Ishikawa (cell line): ENCODE measurements around the gene MIF.

Source experiments
- CEBPB ChIP-seq: IDR thresholded peaks from 2 replicates; pipeline ENCODE4 v1.6.1; 2012
- CREB1 ChIP-seq: IDR thresholded peaks from 2 replicates; pipeline ENCODE4 v1.6.1; 2012; ENCODE audit warnings: low read depth
- EGR1 ChIP-seq: IDR thresholded peaks from 2 replicates; pipeline ENCODE4 v1.6.1; 2012
- EP300 ChIP-seq: IDR thresholded peaks from 2 replicates; pipeline ENCODE4 v1.6.1; 2012; ENCODE audit warnings: borderline replicate concordance
- FOXM1 ChIP-seq: IDR thresholded peaks from 2 replicates; pipeline ENCODE4 v1.6.1; 2012; ENCODE audit warnings: low read depth, borderline replicate concordance
- NFIC ChIP-seq: IDR thresholded peaks from 2 replicates; pipeline ENCODE4 v1.6.1; 2012
- RAD21 ChIP-seq: IDR thresholded peaks from 2 replicates; pipeline ENCODE4 v1.6.1; 2012; ENCODE audit warnings: low read depth
- REST ChIP-seq: IDR thresholded peaks from 2 replicates; pipeline ENCODE4 v1.6.1; 2012; ENCODE audit warnings: low read depth, mild to moderate bottlenecking
- TAF1 ChIP-seq: IDR thresholded peaks from 2 replicates; pipeline ENCODE4 v1.6.1; 2012; ENCODE audit warnings: low read depth, mild to moderate bottlenecking
- TCF12 ChIP-seq: IDR thresholded peaks from 2 replicates; pipeline ENCODE4 v1.6.1; 2012; ENCODE audit warnings: low read depth
- TEAD4 ChIP-seq: IDR thresholded peaks from 2 replicates; pipeline ENCODE4 v1.6.1; 2012
- USF1 ChIP-seq: IDR thresholded peaks from 2 replicates; pipeline ENCODE4 v1.6.1; 2012
- YY1 ChIP-seq: IDR thresholded peaks from 2 replicates; pipeline ENCODE4 v1.6.1; 2012; ENCODE audit warnings: low read depth
- ZBTB7A ChIP-seq: IDR thresholded peaks from 2 replicates; pipeline ENCODE4 v1.6.1; 2012; ENCODE audit warnings: low read depth
- TF ChIP-seq, protein P1 (sequence below): IDR thresholded peaks from 2 replicates; pipeline ENCODE4 v1.6.1; 2012

MIF gene

DNA sequence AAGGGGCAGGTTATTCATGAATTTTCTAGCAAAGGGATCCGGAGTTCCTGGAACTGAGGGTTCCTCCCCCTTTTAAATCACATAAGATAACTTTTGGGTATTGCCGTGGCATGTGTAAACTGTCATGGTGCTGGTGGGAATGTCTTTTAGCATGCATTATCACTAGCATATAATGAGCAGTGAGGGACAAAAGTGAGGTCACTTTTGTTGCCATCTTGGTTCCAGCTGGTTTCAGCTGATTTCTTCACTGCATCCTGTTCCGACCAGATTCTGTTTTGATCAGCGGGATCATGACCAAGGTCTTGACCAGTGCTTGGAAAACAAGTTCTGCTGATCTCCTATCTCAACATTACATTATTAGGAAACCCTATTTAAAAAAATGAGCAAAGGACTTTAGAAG, 7.4 kb downstream of the MIF start:
- TF ChIP-seq EP300 (no peak), FOXM1 (no peak), TCF12 (no peak), NFIC (no peak), EGR1 (no peak), CREB1 (no peak), ZBTB7A (no peak), CEBPB (no peak), RAD21 (no peak)

DNA sequence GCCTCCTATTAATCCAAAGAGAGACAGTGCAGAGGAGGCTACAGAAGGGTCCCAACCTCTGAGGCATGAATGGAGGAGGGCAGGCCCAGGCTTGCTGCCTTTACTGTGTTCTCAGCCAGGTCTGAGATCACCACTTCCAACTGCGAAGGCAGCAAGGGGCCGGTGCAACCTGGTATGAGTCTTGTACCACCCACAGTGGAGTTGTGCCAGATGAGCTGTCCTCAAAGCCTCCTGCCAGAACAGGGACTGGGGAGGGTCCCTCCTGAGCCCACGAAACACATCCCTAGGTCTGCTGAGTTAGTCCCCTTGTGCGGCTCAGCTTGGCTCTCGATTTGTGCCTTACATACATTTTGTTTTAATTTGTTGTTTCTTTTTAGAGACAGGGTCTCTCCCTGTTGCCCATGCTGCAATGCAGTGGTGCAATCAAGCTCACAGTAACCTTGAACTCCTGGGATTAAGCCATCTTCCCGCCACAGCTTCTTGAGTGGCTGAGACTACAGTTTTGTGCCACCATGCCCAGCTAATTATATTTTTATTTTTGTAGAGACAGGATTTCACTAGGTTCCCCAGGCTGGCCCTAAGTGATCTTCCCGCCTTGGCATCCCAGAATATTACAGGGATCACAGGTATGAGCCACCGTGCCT, 9.3 kb downstream of the MIF start:
- no peak for TF ChIP-seq CREB1
- no peak for TF ChIP-seq USF1
- no peak for TF ChIP-seq EGR1
- no peak for TF ChIP-seq TCF12
- TF ChIP-seq, protein P1, sequence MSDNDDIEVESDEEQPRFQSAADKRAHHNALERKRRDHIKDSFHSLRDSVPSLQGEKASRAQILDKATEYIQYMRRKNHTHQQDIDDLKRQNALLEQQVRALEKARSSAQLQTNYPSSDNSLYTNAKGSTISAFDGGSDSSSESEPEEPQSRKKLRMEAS = no peak
- no peak for TF ChIP-seq TAF1
- TF ChIP-seq REST = no peak
- TF ChIP-seq YY1 = no peak
- no peak for TF ChIP-seq ZBTB7A

DNA sequence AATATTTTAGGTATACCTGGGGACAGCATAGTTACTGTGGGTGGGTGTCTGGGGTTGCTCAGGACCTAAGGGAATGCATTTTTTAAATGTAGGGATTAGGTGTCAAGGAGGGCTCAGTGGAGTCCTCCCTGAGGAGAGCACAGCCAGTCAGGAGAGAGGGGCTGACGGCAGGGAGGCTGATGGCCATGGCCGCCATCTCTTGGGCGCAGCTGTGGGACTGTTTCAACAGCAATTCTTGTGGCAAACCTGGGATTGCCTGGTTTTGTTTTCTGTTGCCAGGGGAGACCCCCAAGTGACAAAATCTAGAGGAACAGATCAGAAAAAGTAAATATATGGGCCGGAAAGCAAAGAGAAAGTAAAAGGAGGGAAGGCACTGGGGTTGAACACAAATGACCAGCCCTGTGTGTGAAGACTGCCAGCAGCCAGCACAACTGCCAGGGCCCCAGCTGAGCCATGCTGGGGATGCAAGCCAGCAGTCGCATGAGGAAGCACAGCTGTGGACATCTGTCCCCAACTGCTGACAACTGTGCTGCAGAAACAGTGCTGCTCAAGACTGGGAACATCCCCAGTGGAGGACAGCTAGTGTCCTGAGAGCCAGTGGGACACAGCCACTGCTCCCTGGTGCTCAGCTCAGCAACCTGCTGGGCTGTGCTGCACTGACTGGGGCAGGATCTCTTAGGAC, 10.5 kb downstream of the MIF start:
- TF ChIP-seq USF1 (no peak), EP300 (no peak), CEBPB (no peak), TCF12 (no peak), TAF1 (no peak), RAD21 (no peak), FOXM1 (no peak), TEAD4 (no peak), ZBTB7A (no peak), YY1 (no peak), REST (no peak), CREB1 (no peak), NFIC (no peak), EGR1 (no peak)
- TF ChIP-seq, protein P1 = no peak

DNA sequence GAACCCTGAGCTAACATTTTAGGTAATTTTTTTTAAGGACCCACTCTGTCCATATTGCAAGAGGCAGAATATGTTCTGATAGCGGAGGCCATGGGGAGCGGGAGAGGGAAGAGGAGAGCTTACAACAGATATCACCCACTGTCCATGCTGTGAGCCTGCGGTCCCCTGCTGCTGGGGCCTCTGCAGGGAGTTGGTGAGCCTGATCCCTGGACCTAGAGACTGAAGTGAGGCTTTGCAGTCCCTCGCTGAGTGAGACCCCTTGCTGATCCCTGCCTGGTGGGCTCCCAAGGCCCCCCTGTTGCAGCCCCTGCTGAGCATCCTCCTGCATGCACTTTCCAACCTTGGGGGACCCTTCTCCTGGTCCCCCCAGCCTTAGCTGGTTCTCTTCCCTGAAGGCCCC, 12.5 kb downstream of the MIF start:
- TF ChIP-seq TAF1 (no peak), USF1 (no peak), NFIC (no peak), TEAD4 (no peak), EP300 (no peak), EGR1 (no peak), CREB1 (no peak), RAD21 (no peak), FOXM1 (no peak), CEBPB (no peak), ZBTB7A (no peak), TCF12 (no peak), YY1 (no peak), REST (no peak)
- TF ChIP-seq, protein P1 = no peak
